GM12878 (cell line): ENCODE results near the gene CHRNB2. TPM values are rescaled to one million over a fixed set of nuclear protein-coding genes. Genes with fewer than 3 reads are reported as not detected.

Experiments
- ATAC-seq: fragments of 200-7000 bp; cut with Tn5 transposase; 3 replicates; pipeline ENCODE4 v1.9.1; 2020; ENCODE audit warnings: mild to moderate bottlenecking, moderate library complexity
- BruUV-seq: library from RNA; stranded (reverse); fragments of 400-500 nt; replicated peaks from 2 replicates; lab custom pipeline; 2021; lab: Mats Ljungman, UMichigan
- CTCF ChIA-PET: fragments of 300-600 bp; sonication (Branson Sonifier 250); formaldehyde crosslinking; extraction: SDS; loops from one replicate; lab custom pipeline; 2021; ENCODE audit warnings: inconsistent platforms; lab: Yijun Ruan, JAX
- POLR2A ChIA-PET: fragments of 350-600 bp; formaldehyde crosslinking; extraction: SDS; loops from one replicate; lab custom pipeline; 2021; ENCODE audit warnings: inconsistent platforms; lab: Charles Lee
- RAD21 ChIA-PET: fragments of 300-600 bp; sonication (Branson Sonifier 250); formaldehyde crosslinking; loops from one replicate; lab custom pipeline; 2023; ENCODE audit warnings: antibody characterized with exemption; ENCODE audit not compliant: unreplicated experiment; lab: Charles Lee
- SMC1A ChIA-PET: fragments of 300-600 bp; sonication (Branson Sonifier 250); formaldehyde crosslinking; loops from one replicate; lab custom pipeline; 2023; ENCODE audit not compliant: unreplicated experiment, uncharacterized antibody; lab: Charles Lee
- DNase-seq: peaks from one replicate; pipeline ENCODE4 v3.0.0-alpha.2; 2011; ENCODE audit warnings: low read depth, low spot score
- FAIRE-seq: peaks from 3 replicates; lab custom pipeline; 2011; peaks lifted over from hg19 to GRCh38; lab: Jason Lieb, UNC
- H2AFZ ChIP-seq: 2 replicates; pipeline ENCODE4 v1.6.0; 2011; ENCODE audit warnings: low read depth, low read length, control low read depth; ENCODE audit not compliant: control insufficient read depth
- H3K27ac ChIP-seq: 2 replicates; pipeline ENCODE4 v1.5.1; 2011; ENCODE audit warnings: control low read depth; ENCODE audit not compliant: control insufficient read depth, insufficient read depth
- H3K27me3 ChIP-seq, 2 experiments: replicated peaks in 1 of 2; 2 replicates each; pipeline versions ENCODE4 v1.6.0 to v1.6.1; 2011; ENCODE audit warnings: low read length in 1 of 2; ENCODE audit not compliant: control insufficient read depth in 2 of 2, insufficient read depth in 2 of 2
- H3K36me3 ChIP-seq, 2 experiments: 2 replicates each; pipeline ENCODE4 v1.5.1; 2011; ENCODE audit warnings: low read length in 1 of 2; ENCODE audit not compliant: control insufficient read depth in 2 of 2, insufficient read depth in 2 of 2
- H3K4me1 ChIP-seq: 2 replicates; pipeline ENCODE4 v1.6.1; 2011; ENCODE audit warnings: mild to moderate bottlenecking, low read length, moderate library complexity, mixed read lengths; ENCODE audit not compliant: control insufficient read depth, insufficient read depth
- H3K4me2 ChIP-seq: 2 replicates; pipeline ENCODE4 v1.6.0; 2011; ENCODE audit warnings: control low read depth; ENCODE audit not compliant: control insufficient read depth, insufficient read depth
- H3K4me3 ChIP-seq: fragments of 200-600 bp; sonication (generic); 2 replicates; pipeline ENCODE4 v1.5.1; 2016
- H3K79me2 ChIP-seq: 2 replicates; pipeline ENCODE4 v1.6.0; 2011; ENCODE audit warnings: low read length; ENCODE audit not compliant: control insufficient read depth, insufficient read depth
- H3K9ac ChIP-seq: 2 replicates; pipeline ENCODE4 v1.8.0; 2011; ENCODE audit warnings: low read length, control low read depth, mixed read lengths; ENCODE audit not compliant: control insufficient read depth, insufficient read depth
- H3K9me3 ChIP-seq: replicated peaks from 3 replicates; pipeline ENCODE4 v1.5.1; 2011; ENCODE audit warnings: mild to moderate bottlenecking, low read length; ENCODE audit not compliant: control insufficient read depth, insufficient read depth
- H4K20me1 ChIP-seq: 2 replicates; pipeline ENCODE4 v1.6.0; 2011; ENCODE audit not compliant: control insufficient read depth, insufficient read depth
- CBFB ChIP-seq: IDR thresholded peaks from 2 replicates; pipeline ENCODE4 v1.6.1; 2016; ENCODE audit warnings: antibody characterized with exemption, low read depth
- CHD2 ChIP-seq: IDR thresholded peaks from 2 replicates; pipeline ENCODE4 v1.6.1; 2011; ENCODE audit warnings: low read depth, low read length, improper control_type of control experiment, borderline replicate concordance
- CREM ChIP-seq: IDR thresholded peaks from 2 replicates; pipeline ENCODE4 v1.6.1; 2014; ENCODE audit warnings: antibody characterized with exemption, low read depth
- ESRRA ChIP-seq: IDR thresholded peaks from 2 replicates; pipeline ENCODE4 v1.6.1; 2012; ENCODE audit warnings: mild to moderate bottlenecking, low read length, improper control_type of control experiment
- FOXM1 ChIP-seq: IDR thresholded peaks from 2 replicates; pipeline ENCODE4 v1.6.1; 2012; ENCODE audit warnings: low read depth, mild to moderate bottlenecking, inconsistent platforms, low read length, moderate library complexity
- GABPA ChIP-seq: IDR thresholded peaks from 2 replicates; pipeline ENCODE4 v1.6.1; 2014; ENCODE audit warnings: antibody characterized with exemption, low read depth, mild to moderate bottlenecking, inconsistent platforms
- IRF3 ChIP-seq: fragments of 450-650 bp; IDR thresholded peaks from 2 replicates; pipeline ENCODE4 v1.6.1; 2014; ENCODE audit warnings: mild to moderate bottlenecking
- JUND ChIP-seq: IDR thresholded peaks from 2 replicates; pipeline ENCODE4 v1.6.1; 2012; ENCODE audit warnings: low read depth, mild to moderate bottlenecking, low read length, improper control_type of control experiment, moderate library complexity
- KAT2A ChIP-seq: conservative IDR thresholded peaks from 2 replicates; pipeline ENCODE4 v1.6.1; 2011; ENCODE audit warnings: low read depth, low read length; ENCODE audit not compliant: control insufficient read depth
- NBN ChIP-seq: fragments of 450-650 bp; IDR thresholded peaks from 2 replicates; pipeline ENCODE4 v1.6.1; 2016
- NR2C2 ChIP-seq: IDR thresholded peaks from 2 replicates; pipeline ENCODE4 v1.6.1; 2011; ENCODE audit warnings: borderline replicate concordance, low read depth; ENCODE audit not compliant: control insufficient read depth, insufficient read length
- TCF12 ChIP-seq: IDR thresholded peaks from 2 replicates; pipeline ENCODE4 v1.6.1; 2011; ENCODE audit warnings: low read depth, mild to moderate bottlenecking, low read length
- WRNIP1 ChIP-seq: IDR thresholded peaks from 2 replicates; pipeline ENCODE4 v1.6.1; 2011; ENCODE audit warnings: low read depth, low read length, improper control_type of control experiment, borderline replicate concordance
- ZNF274 ChIP-seq: IDR thresholded peaks from one replicate; pipeline ENCODE4 v1.8.0; 2011; ENCODE audit not compliant: insufficient read length, insufficient read depth
- WGBS: methylation state at CpG from one replicate; pipeline ENCODE4 v1.1.6; 2016; ENCODE audit warnings: low lambda C conversion rate; ENCODE audit not compliant: insufficient replicate concordance, insufficient coverage; ENCODE audit errors: missing lambda C conversion rate; 5-methylcytosine and 5-hydroxymethylcytosine counted together
- in situ Hi-C: fragments of 300-500 bp; cut with MboI; formaldehyde crosslinking; loops from 9 replicates; pipeline ENCODE4 v1.14.3; 2018; ENCODE audit warnings: mixed read lengths
- intact Hi-C: fragments of 100-400 bp; cut with micrococcal nuclease; formaldehyde crosslinking; loops from one replicate; pipeline ENCODE4 v1.14.2; 2022; ENCODE audit not compliant: unreplicated experiment
- polyA plus RNA-seq, 11 experiments: library from polyadenylated mRNA; depleted of rRNA in 4 of 11; unstranded in 6 of 11; stranded (reverse) in 5 of 11; fragments of >200 nt; fragmentation: Nextera tagmentation in 4 of 11; fragmentation: Illumina TruSeq in 1 of 11; extraction: Ambion mirVana in 4 of 11; extraction: Trizol in 1 of 11; gene quantifications; 1 replicate in 1 of 11; 2 replicates in 10 of 11; pipeline versions ENCODE4 v1.2.1 to v1.2.3, GENCODE V29; 2011 to 2016; ENCODE audit warnings: inconsistent platforms in 2 of 11, missing spikeins in 2 of 11, low read depth in 1 of 11
- total RNA-seq, 4 experiments: library from RNA; depleted of rRNA in 3 of 4; stranded (reverse); fragments of >200 nt in 3 of 4; fragmentation: Illumina TruSeq in 1 of 4; extraction: Trizol in 1 of 4; gene quantifications; 2 replicates each; pipeline versions ENCODE4 v1.2.1 to v1.2.3, GENCODE V29; 2013 to 2021
- TF ChIP-seq, protein P1 (sequence below): IDR thresholded peaks from 2 replicates; pipeline ENCODE4 v1.6.1; 2012; ENCODE audit warnings: low read depth, low read length, improper control_type of control experiment

The CHRNB2 gene
- total and polyA plus RNA-seq, 10 of the 15 experiments (the other 5 are each of a cell fraction or from before 2014, with no cell fraction given), result 0.01 to 0.11 (median 0.03) TPM; not detected in 6

GRCh38 chr1:154614901-154615300 is 47.3 kb downstream of the CHRNB2 start:
- H3K9ac ChIP-seq, result no peak overlapping the region
- SMC1A ChIA-PET, result interaction anchor here (1.3 kb wide), 1 partner anchor 10 kb away, joined by 6 read pairs; no protein-coding TSS in a partner anchor
- TF ChIP-seq NR2C2 (no peak), ESRRA (no peak), ZNF274 (no peak), CHD2 (no peak), FOXM1 (no peak), TCF12 (no peak)
- intact Hi-C loops (no loop called here), in situ Hi-C loops (no loop called here)
- BruUV-seq, result no TSS peak
- POLR2A ChIA-PET, result interaction anchor here (0.8 to 1.5 kb wide), 2 partner anchors 12 to 15 kb away, joined by 3 read pairs; no protein-coding TSS in a partner anchor
- no peaks in the 10 kb centered on the region; a peak in 2 of 4 replicates for H3K36me3 ChIP-seq
- ATAC-seq (no peak), DNase-seq (no peak), FAIRE-seq (no peak)
- no peak overlapping the region for H3K27ac ChIP-seq
- H2AFZ ChIP-seq, result no peak overlapping the region
- peaks cover 13% of the 10 kb centered on the region for H3K4me1 ChIP-seq
- no peak overlapping the region for H3K4me3 ChIP-seq
- no peaks in the 10 kb centered on the region for H4K20me1 ChIP-seq
- RAD21 ChIA-PET, result no interaction called here
- H3K4me2 ChIP-seq, result no peak overlapping the region
- H3K27me3 ChIP-seq, result no peaks in the 10 kb centered on the region
- H3K9me3 ChIP-seq, result no peaks in the 10 kb centered on the region
- 82% methylated on average over 6 of the region's 6 CpGs for WGBS
- peaks cover 79% of the 10 kb centered on the region for H3K79me2 ChIP-seq
- CTCF ChIA-PET, result interaction anchor here (0.8 kb wide), 1 partner anchor 20 kb away, joined by 3 read pairs; no protein-coding TSS in a partner anchor

DNA sequence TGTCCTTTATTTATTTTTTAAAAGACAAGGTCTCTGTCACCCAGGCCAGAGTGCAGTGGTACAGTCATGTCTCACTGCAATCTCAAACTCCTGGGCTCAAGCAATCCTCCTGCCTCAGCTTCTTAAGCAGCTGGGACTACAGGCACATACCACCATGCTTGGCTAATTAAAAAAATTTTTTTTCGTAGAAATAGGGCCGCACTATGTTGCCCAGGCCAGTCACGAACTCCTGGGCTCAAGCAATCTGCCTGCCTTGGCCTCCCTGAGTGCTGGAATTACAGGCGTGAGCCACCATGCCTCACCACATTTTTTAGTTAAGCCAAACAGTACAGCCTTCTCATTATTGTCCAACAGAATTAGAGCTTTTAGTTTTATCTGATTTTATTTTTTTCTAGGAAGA is 47.8 kb downstream of the CHRNB2 start:
- Histone ChIP-seq H3K4me1 (peaks cover 8% of the 10 kb centered on the region), H3K4me3 (no peak overlapping the region), H3K4me2 (no peak overlapping the region), H4K20me1 (no peaks in the 10 kb centered on the region), H3K27me3 (no peaks in the 10 kb centered on the region), H3K9ac (no peak overlapping the region), H3K79me2 (peaks cover 77% of the 10 kb centered on the region), H3K36me3 (no peaks in the 10 kb centered on the region; a peak in 2 of 4 replicates), H3K27ac (no peak overlapping the region), H3K9me3 (no peaks in the 10 kb centered on the region), H2AFZ (no peak overlapping the region)
- CTCF ChIA-PET, result interaction anchor here (0.8 kb wide), 1 partner anchor 20 kb away, joined by 3 read pairs; no protein-coding TSS in a partner anchor
- no peak for ATAC-seq
- POLR2A ChIA-PET, result interaction anchor here (0.8 to 1.5 kb wide), 2 partner anchors 12 to 16 kb away, joined by 3 read pairs; no protein-coding TSS in a partner anchor
- no TSS peak for BruUV-seq
- FAIRE-seq, result no peak
- no peak for DNase-seq
- no peak for TF ChIP-seq JUND
- TF ChIP-seq WRNIP1, result no peak
- no peak for TF ChIP-seq CREM
- TF ChIP-seq GABPA, result no peak
- no peak for TF ChIP-seq IRF3
- no peak for TF ChIP-seq KAT2A
- TF ChIP-seq, protein P1, sequence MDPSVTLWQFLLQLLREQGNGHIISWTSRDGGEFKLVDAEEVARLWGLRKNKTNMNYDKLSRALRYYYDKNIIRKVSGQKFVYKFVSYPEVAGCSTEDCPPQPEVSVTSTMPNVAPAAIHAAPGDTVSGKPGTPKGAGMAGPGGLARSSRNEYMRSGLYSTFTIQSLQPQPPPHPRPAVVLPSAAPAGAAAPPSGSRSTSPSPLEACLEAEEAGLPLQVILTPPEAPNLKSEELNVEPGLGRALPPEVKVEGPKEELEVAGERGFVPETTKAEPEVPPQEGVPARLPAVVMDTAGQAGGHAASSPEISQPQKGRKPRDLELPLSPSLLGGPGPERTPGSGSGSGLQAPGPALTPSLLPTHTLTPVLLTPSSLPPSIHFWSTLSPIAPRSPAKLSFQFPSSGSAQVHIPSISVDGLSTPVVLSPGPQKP, result no peak
- no peak for TF ChIP-seq NBN
- TF ChIP-seq CBFB, result no peak
- no peak for TF ChIP-seq TCF12
- no peak for TF ChIP-seq NR2C2
- RAD21 ChIA-PET, result no interaction called here
- in situ Hi-C loops (no loop called here), intact Hi-C loops (no loop called here)
- WGBS, result 97% methylated on average over 4 of the region's 4 CpGs
- SMC1A ChIA-PET, result interaction anchor here (1.3 kb wide), 1 partner anchor 9 kb away, joined by 6 read pairs; no protein-coding TSS in a partner anchor
